WERI-Rb-1 (cell line): ENCODE results near the gene AIFM3.

Source experiments
- DNase-seq: peaks from one replicate; pipeline ENCODE4 v3.0.0-alpha.2; 2020
- H3K27ac ChIP-seq: fragments of 250-450 bp; sonication (Bioruptor Pico); 2 replicates; pipeline ENCODE4 v1.5.1; 2020; ENCODE audit warnings: mild to moderate bottlenecking, moderate library complexity
- H3K27me3 ChIP-seq: fragments of 250-450 bp; sonication (Bioruptor Pico); 2 replicates; pipeline ENCODE4 v1.5.1; 2021; ENCODE audit warnings: mild to moderate bottlenecking, low read depth, moderate library complexity; ENCODE audit not compliant: insufficient read depth, severe bottlenecking
- H3K36me3 ChIP-seq: fragments of 250-450 bp; sonication (Bioruptor Pico); 2 replicates; pipeline ENCODE4 v1.5.1; 2020; ENCODE audit warnings: mild to moderate bottlenecking, moderate library complexity
- H3K4me3 ChIP-seq: 2 replicates; pipeline ENCODE4 v1.5.1; 2011; ENCODE audit warnings: low read depth, mild to moderate bottlenecking, control low read depth, low read length
- H3K9me3 ChIP-seq: fragments of 250-450 bp; sonication (Bioruptor Pico); 2 replicates; pipeline ENCODE4 v1.5.1; 2021; ENCODE audit warnings: mild to moderate bottlenecking, moderate library complexity; ENCODE audit not compliant: severe bottlenecking
- TF ChIP-seq, protein P1 (sequence below): IDR thresholded peaks from 2 replicates; pipeline ENCODE4 v1.5.1; 2011; ENCODE audit warnings: low read depth, mild to moderate bottlenecking, control low read depth, inconsistent platforms, low read length

The AIFM3 gene

GRCh38 chr22:20972933-20973577 lies 6.0 kb downstream of the AIFM3 start:
- H3K36me3 ChIP-seq: no peaks in the 10 kb centered on the region
- no peak overlapping the region for H3K4me3 ChIP-seq
- DNase-seq: no peak
- H3K9me3 ChIP-seq: no peaks in the 10 kb centered on the region
- no peaks in the 10 kb centered on the region for H3K27me3 ChIP-seq
- TF ChIP-seq, protein P1, sequence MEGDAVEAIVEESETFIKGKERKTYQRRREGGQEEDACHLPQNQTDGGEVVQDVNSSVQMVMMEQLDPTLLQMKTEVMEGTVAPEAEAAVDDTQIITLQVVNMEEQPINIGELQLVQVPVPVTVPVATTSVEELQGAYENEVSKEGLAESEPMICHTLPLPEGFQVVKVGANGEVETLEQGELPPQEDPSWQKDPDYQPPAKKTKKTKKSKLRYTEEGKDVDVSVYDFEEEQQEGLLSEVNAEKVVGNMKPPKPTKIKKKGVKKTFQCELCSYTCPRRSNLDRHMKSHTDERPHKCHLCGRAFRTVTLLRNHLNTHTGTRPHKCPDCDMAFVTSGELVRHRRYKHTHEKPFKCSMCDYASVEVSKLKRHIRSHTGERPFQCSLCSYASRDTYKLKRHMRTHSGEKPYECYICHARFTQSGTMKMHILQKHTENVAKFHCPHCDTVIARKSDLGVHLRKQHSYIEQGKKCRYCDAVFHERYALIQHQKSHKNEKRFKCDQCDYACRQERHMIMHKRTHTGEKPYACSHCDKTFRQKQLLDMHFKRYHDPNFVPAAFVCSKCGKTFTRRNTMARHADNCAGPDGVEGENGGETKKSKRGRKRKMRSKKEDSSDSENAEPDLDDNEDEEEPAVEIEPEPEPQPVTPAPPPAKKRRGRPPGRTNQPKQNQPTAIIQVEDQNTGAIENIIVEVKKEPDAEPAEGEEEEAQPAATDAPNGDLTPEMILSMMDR: no peak
- 0 out of 2 replicates have a peak overlapping the region, but pooled peaks have one; percentile 20 for H3K27ac ChIP-seq

DNA sequence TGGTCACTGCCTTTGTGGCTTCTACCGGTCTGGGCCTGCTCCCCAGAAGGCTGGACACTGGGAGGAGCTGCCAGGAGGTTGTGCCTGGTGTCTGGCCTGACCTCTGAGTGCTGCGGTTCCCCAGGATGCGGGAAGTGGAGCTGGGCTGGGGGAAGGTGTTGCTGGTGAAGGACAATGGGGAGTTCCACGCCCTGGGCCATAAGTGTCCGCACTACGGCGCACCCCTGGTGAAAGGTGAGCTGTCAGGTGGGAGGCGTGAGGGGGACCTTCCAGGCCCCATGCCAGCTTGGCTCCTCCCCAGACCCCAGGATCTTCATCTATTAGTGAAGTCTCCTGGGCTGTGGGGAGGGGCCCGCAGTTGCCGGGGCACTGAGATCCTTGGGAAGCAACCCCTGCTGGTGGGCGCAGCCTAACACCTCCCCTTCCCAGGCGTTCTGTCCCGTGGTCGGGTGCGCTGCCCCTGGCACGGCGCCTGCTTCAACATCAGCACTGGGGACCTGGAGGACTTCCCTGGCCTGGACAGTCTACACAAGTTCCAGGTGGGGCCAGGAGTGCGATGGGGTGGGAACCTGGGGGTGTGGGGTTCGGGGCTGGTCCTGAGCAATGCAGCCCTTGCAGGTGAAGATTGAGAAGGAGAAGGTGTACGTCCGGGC lies 6.7 kb downstream of the AIFM3 start:
- no peak for DNase-seq
- H3K27me3 ChIP-seq: no peaks in the 10 kb centered on the region
- H3K9me3 ChIP-seq: no peaks in the 10 kb centered on the region
- H3K36me3 ChIP-seq: no peaks in the 10 kb centered on the region
- no peak overlapping the region for H3K4me3 ChIP-seq
- no peak overlapping the region for H3K27ac ChIP-seq
- TF ChIP-seq, protein P1: no peak

GRCh38 chr22:20974336-20974955 lies 7.4 kb downstream of the AIFM3 start:
- Histone ChIP-seq H3K4me3 (no peak overlapping the region), H3K27me3 (no peaks in the 10 kb centered on the region), H3K9me3 (no peaks in the 10 kb centered on the region), H3K36me3 (no peaks in the 10 kb centered on the region), H3K27ac (no peak overlapping the region)
- no peak for DNase-seq
- TF ChIP-seq, protein P1: no peak

- TF ChIP-seq, protein P1: no peak
- Histone ChIP-seq H3K27ac (no peak overlapping the region), H3K27me3 (no peaks in the 10 kb centered on the region), H3K4me3 (no peak overlapping the region), H3K9me3 (no peaks in the 10 kb centered on the region), H3K36me3 (no peaks in the 10 kb centered on the region)
- DNase-seq: no peak
These were observed 8.7 kb downstream of the AIFM3 start for GRCh38 chr22:20975541-20976290.

- H3K27ac ChIP-seq: no peak overlapping the region
- no peak overlapping the region for H3K4me3 ChIP-seq
- no peaks in the 10 kb centered on the region for H3K36me3 ChIP-seq
- no peaks in the 10 kb centered on the region for H3K27me3 ChIP-seq
- TF ChIP-seq, protein P1: no peak
- H3K9me3 ChIP-seq: no peaks in the 10 kb centered on the region
- no peak for DNase-seq
These were observed 9.3 kb downstream of the AIFM3 start for GRCh38 chr22:20976291-20976877.
